ENCODE results near the gene GLIPR2. TPM values are rescaled to one million over a fixed set of nuclear protein-coding genes. Genes with fewer than 3 reads are reported as not detected.

Gene GLIPR2
- total and polyA plus RNA-seq, 2 of the 13 experiments (the other 11 are each of a cell fraction or from before 2014, with no cell fraction given), result 0.08 to 0.42 TPM

DNA sequence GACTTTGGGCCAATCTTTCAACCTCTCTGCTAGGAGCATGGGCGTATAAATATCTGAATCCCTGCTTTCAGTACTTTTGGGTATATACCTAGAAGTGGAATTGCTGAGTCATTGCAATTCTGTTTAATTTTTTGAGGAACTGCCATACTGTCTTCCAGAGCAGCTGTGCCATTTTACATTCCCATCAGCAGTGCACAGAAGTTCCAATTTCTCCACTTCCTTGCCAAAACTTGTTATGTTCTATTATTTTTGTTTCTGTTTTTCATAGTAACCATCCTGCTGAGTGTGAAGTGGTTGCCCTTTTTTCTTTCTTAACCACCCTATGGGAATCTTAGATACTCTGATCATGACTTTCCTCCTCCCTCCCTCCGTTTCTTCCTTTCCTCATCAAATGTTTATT is 21.6 kb downstream of the GLIPR2 start:
- no peak for TF ChIP-seq ERF (CRISPR knock-in tag; IDR thresholded peaks at IDR 0.05)
- TF ChIP-seq SMAD3 (CRISPR knock-in tag; IDR thresholded peaks at IDR 0.05), result no peak
- TF ChIP-seq, protein P1, sequence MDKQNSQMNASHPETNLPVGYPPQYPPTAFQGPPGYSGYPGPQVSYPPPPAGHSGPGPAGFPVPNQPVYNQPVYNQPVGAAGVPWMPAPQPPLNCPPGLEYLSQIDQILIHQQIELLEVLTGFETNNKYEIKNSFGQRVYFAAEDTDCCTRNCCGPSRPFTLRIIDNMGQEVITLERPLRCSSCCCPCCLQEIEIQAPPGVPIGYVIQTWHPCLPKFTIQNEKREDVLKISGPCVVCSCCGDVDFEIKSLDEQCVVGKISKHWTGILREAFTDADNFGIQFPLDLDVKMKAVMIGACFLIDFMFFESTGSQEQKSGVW (CRISPR knock-in tag; IDR thresholded peaks at IDR 0.05; ENCODE audit: borderline replicate concordance), result no peak
- no peak for TF ChIP-seq MAFG (CRISPR knock-in tag; IDR thresholded peaks at IDR 0.05)
- TF ChIP-seq MAFF (IDR thresholded peaks at IDR 0.05; ENCODE audit: low read depth, low read length), result peak; percentile 60; the same call in 1 of the 2 replicates
- no peak for TF ChIP-seq GZF1 (CRISPR knock-in tag; IDR thresholded peaks at IDR 0.05)
- TF ChIP-seq RXRB (CRISPR knock-in tag; IDR thresholded peaks at IDR 0.05; ENCODE audit: borderline replicate concordance), result no peak
- TF ChIP-seq NFE2L2 (IDR thresholded peaks at IDR 0.05; ENCODE audit: low read length), result peak; percentile 89
- no peak for TF ChIP-seq GRHL1 (CRISPR knock-in tag; conservative IDR thresholded peaks at IDR 0.05)
- TF ChIP-seq ZBTB14 (CRISPR knock-in tag; IDR thresholded peaks at IDR 0.05), result no peak
- TF ChIP-seq ZNF10 (CRISPR knock-in tag; IDR thresholded peaks at IDR 0.05; ENCODE audit: borderline replicate concordance, low read depth), result no peak
- TF ChIP-seq MIER3 (CRISPR knock-in tag; IDR thresholded peaks at IDR 0.05; ENCODE audit: borderline replicate concordance), result no peak
- no peak for TF ChIP-seq ZKSCAN8 (CRISPR knock-in tag; IDR thresholded peaks at IDR 0.05; ENCODE audit: borderline replicate concordance)
- no peak for TF ChIP-seq HMG20B (CRISPR knock-in tag; conservative IDR thresholded peaks at IDR 0.05)
- TF ChIP-seq MTA1 (CRISPR knock-in tag; IDR thresholded peaks at IDR 0.05; ENCODE audit: borderline replicate concordance), result no peak
- peak; percentile 61 to 80 for TF ChIP-seq MAFK (conservative IDR thresholded peaks at IDR 0.05 in 1 of 2, IDR thresholded peaks at IDR 0.05 in 1 of 2; ENCODE audit: low read length in 2 of 2)
- no peaks in the 10 kb centered on the region; a peak in 1 of 5 replicates for H3K27me3 ChIP-seq (ENCODE audit: control insufficient read depth in 1 of 2, insufficient read depth in 2 of 2, low read length in 2 of 2)
- no peaks in the 10 kb centered on the region for H3K36me3 ChIP-seq (replicated peaks in 1 of 2; ENCODE audit: control insufficient read depth in 1 of 2, insufficient read depth in 2 of 2, low read length in 2 of 2)
- no peak for FAIRE-seq
- no peaks in the 10 kb centered on the region for H3K9me3 ChIP-seq (ENCODE audit: low read length)
- H3K79me2 ChIP-seq (ENCODE audit: insufficient read depth, low read length), result no peaks in the 10 kb centered on the region
- intact Hi-C loops (cut with micrococcal nuclease; ENCODE audit: unreplicated experiment), result no loop called here
- no peak overlapping the region for H2AFZ ChIP-seq (ENCODE audit: low read length)
- no peak overlapping the region for H3K4me2 ChIP-seq (ENCODE audit: low read depth, low read length)
- peaks cover 3% of the 10 kb centered on the region; the same call in 1 of the 2 replicates for H3K4me1 ChIP-seq (ENCODE audit: insufficient read depth, low read length)
- BruUV-seq (replicated peaks), result no TSS peak
- H4K20me1 ChIP-seq (ENCODE audit: insufficient read depth, low read length), result no peaks in the 10 kb centered on the region
- no peak overlapping the region for H3K9ac ChIP-seq (ENCODE audit: insufficient read depth, low read depth, low read length)
- no peak overlapping the region for H3K27ac ChIP-seq (ENCODE audit: extremely low read length, insufficient read depth, low read length)
- no peak for DNase-seq (ENCODE audit: low spot score)
- in situ Hi-C loops (cut with HindIII; ENCODE audit: extremely low pct_ligation_motif_present, low pct_unique_long_range_greater_than_20kb), result no loop called here
- no peak overlapping the region for H3K4me3 ChIP-seq (replicated peaks in 1 of 3; ENCODE audit: insufficient read depth in 1 of 3, low read depth in 2 of 3, low read length in 3 of 3)
- no peak for ATAC-seq
- POLR2A ChIA-PET, result no interaction called here
- CTCF ChIA-PET (ENCODE audit: low intra/inter-chr PET ratio, low total read pairs), result no interaction called here
- WGBS (ENCODE audit: low lambda C conversion rate), result 68% methylated on average over 2 of the region's 2 CpGs
